HL-60/S4 treated with retinoic acid at 250 ng/mL for 4 days and 3 days (cell line): ENCODE results near the gene SLF2.

Experiments
- in situ Hi-C: fragments of 300-500 bp; cut with MboI; formaldehyde crosslinking; loops from 2 replicates; pipeline ENCODE4 v1.7.0; 2022; ENCODE audit warnings: low sequenced_read_pairs

Gene SLF2

GRCh38 chr10:101011517-101012423, 99.0 kb downstream of the SLF2 start:
- in situ Hi-C loops: no loop called here

DNA sequence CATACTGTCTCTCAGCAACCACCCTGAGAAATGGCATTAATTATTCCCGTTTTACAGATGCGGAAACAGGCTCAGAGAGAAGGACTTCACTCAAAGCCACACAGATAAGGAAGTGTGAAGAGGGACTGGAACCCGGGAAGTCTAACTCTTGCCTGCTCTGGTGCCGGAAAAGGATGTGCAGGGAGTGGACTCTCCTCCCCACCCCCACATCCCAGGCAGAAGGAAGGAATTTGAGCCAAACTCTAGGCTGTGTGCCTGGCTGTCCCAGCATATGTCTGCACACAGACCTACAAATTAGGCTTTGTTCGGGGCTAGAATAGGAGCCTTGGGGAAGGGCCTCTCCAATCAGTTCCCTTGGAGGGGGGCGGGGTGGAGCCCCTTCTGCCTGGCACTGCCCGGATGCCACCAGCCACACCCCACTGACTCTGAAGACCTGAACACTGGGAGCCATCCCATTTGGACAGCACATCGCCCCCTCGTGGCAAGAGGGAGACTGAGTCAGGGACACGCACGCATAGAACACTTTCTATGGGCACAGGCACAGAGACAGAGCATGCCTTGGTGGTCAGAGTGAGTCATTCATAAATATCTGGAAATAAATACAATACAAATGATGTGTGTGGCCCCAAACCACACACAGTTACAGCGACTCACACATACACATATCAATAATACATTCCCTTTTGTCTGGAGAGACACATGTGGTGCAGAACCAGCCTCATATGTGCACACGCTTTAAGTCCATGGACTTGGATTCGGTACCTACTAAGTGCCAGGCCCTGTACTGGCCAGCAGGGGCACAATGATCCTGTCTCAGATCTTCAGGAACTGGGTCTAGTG, 100.0 kb downstream of the SLF2 start:
- in situ Hi-C loops: no loop called here

DNA sequence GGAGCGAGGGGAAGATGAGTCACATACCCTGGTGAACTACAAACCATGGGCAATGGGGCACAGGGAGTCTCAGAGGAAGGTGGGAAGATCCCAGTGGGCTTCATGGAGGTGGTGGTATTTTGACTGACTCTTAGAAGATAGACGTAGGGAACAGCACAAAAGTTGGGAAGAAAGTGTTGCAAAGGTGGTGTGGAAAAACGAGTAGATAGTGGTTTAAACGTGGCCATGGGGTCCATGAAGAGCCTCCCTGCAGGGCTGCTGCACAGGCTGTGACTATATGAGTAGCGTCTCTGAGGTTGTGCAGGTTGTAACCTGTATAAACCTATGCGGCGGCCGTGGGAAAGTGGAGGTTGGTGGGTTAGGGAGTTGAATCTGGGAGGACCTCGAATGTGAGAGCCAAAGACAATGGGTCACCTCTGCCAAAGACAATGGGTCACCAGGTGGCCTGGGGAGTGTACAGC, 100.6 kb downstream of the SLF2 start:
- in situ Hi-C loops: no loop called here

GRCh38 chr10:101014230-101014884, 101.6 kb downstream of the SLF2 start:
- in situ Hi-C loops: no loop called here
